EH (cell line): ENCODE results near the gene TMTC4.
A peak's percentile ranks its signal among the peaks of the same experiment; 100 is the strongest.
"Not testable (repeated sequence)": the region's sequence is repeated elsewhere in the genome, so short reads cannot be mapped to it uniquely, and the experiment has no call there.

ENCODE experiments used
- DNase-seq: peaks from one replicate; pipeline ENCODE4 v3.0.0-alpha.2; 2015; ENCODE audit warnings: low read depth

Gene TMTC4

DNA sequence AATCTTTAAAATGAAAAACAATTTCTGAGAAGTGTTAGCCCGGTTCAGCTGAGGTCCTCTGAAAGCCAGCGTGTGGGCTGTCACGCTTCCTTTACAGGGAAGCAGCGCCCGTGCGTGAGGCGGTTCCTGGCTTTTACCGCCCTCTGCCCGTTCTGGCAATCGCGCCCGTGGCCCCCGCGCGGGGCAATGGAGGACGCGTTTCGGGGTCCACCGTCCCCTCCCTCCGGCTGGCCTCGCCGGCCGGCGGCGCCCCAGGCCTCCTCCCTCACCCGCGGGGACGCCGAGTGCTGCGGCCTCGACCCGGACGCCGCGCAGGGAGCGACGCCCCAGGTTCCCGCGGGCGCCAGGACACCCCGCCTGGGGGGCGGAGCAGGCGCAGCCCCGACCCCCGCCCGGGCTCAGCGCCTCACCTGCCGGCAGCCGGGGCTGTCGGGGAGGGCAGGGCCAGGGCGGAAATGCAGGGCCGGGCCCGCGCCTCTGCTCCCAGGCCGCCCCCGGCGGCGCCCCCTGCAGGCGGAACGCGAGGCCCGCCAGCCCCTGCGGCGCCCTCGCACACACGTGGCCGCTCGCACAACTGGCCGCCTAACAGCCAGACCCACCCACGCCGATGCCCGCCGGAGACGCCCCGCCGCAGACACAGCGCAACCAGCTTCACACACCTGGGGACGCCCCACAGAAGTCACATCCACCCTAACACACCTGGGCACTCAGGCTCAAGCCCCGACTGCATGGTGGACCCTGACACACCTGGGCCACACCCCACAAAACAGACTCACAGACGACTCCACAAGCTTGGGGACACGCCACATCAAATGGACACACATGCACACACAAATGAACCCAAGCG lies 86.0 kb downstream of the TMTC4 start, which contains the start of gene GGACT:
Gene GGACT (minus strand): TSS at position 459 of the 847 bp plus-strand sequence. CDS start 56,198 bp downstream, outside the sequence.
- DNase-seq, result peak; percentile 60

DNA sequence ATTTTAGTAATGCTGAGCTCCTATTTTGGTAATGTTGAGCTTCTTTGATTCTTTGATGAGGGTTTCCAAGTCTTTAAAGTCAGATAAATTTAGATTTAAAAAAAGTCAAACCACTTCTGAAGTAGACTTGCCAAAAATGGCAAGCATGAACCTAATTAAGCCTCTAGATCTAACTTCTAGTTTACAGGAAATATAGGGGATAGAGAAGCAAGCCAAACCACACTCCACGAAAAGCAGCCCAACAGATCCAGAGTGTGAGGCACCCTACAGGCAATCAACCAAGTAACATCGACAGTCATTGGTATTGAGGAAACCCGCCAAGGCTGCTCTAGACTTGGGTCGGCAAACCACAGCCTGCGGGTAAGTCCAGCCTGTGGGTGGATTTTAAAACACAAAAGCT lies 89.7 kb downstream of the TMTC4 start:
- DNase-seq, result peak; percentile 6

DNA sequence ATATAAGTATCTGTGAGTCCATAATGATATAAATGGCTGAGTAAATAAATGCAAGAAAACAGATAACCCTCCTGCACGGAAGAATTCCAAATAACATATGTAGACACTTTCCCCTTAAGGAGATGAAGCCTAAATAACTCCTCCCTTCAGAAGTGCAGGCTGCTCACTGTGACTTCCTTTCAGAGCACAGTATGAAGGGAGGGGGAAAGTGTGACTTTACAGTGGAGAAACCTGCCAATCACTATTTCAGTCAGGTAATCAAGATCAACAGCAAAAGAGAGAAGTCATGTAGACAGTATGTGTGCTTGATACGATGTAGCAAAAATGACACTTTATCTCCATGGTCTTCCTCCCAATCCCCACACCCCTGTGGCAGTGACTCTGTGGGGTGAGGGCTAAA lies 93.1 kb downstream of the TMTC4 start:
- no peak for DNase-seq

DNA sequence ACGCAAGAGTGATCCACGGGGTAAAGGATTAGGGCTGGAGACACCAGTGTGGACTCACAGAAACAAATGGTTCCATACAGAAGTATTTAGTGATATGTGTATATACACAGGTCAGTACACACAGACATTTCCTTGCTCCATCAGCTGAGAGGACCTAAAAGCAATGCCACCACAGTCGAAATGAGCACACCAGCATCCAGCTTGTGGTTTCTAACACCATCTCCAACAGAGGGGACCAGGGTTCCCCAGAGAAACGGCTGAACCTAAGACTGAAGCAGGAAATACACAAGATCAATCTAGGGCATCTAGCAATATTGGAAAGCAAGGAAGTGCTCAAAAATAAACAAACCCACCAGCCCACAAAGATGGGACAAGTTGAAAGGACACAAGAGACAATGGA lies 93.6 kb downstream of the TMTC4 start:
- no peak for DNase-seq

DNA sequence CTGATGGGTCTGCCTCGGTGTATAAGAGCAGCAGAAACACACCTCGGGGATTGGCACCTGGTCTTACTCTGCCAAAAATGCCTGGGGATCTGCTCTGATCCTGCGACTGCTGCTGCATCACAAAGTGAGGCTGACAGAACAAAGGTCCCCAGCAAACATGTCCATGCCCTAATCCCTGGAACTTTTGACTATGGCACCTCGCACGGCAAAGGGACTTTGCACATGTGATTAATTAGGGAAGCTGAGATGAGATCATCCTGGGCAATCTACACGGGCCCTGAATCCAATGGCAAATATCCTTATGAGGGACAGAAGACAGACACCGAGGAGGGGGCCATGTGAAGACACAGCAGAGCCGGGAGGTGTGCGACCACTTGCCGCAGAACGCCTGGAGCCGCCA lies 94.5 kb downstream of the TMTC4 start:
- no peak for DNase-seq

DNA sequence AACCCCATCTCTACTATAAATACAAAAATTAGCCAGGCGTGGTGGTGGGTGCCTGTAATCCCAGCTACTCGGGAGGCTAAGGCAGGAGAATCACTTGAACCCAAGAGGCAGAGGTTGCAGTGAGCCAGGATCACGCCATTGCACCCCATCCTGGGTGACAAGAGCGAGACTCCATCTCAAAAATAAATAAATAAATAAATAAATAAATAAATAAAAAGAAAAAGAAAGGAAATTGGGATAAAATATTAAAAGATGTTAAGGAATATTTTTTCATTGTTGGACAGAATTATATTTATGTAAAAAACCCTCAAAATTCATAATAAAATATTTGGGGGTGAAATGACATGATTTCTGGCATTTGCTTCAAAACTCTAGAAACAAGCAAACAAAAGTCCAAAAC lies 97.4 kb downstream of the TMTC4 start:
- not testable (repeated sequence) for DNase-seq

DNA sequence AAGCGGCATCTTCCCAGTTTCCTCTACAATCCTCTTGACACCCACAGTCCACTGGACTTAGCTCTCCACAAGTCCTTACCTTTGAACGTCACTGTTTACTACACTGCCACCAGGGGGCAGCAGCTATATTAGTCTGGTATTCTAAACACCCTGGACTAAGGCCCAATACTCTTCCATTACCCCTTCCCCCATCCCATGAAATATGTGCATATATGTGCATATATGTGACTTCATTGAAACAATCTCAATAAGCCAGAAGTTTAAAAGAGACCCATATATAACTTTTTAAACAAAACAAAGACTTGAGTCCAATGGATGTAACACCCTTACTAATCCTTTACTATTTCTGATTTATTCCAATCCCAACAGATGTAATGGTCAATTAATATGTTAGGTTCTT lies 101.5 kb downstream of the TMTC4 start:
- peak; percentile 76 for DNase-seq

DNA sequence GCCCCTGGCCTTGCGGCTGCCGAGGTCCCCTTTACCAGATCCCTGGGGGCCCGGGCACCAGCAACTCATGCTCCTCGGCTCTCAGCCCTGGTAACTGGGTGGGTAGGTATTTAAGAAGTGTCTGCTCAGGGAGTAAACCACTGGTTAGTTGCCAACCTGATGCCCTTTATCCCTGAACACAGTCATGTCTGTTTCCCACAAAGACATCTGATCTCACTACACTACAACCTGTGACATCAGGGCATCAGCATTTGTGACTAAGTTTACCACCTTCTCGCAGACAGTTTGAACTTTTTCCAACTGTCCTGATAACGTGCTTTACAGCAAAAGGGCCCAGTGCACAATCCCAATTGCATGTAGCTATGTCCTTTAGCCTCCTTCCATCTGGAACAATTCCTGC lies 108.1 kb downstream of the TMTC4 start:
- peak; percentile 7 for DNase-seq

DNA sequence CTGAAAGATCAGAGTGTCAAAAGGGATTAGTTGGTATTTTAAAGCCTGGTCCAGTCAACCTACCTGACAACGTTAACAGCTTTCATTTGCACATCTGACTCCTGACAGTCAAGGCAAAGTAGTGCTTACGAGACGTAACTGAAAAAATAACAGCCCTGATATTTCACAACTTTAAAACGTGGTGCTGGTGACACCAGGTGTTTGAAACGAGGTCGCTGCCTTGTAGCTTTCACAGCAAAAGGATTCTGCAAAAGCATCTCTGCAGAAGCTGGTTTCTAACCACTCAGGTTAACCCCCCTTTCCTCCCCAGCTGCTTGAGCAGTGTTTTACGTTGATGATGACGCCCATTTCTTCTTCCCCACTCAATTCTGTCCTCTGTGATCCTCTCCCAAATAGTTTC lies 109.3 kb downstream of the TMTC4 start:
- DNase-seq, result no peak

DNA sequence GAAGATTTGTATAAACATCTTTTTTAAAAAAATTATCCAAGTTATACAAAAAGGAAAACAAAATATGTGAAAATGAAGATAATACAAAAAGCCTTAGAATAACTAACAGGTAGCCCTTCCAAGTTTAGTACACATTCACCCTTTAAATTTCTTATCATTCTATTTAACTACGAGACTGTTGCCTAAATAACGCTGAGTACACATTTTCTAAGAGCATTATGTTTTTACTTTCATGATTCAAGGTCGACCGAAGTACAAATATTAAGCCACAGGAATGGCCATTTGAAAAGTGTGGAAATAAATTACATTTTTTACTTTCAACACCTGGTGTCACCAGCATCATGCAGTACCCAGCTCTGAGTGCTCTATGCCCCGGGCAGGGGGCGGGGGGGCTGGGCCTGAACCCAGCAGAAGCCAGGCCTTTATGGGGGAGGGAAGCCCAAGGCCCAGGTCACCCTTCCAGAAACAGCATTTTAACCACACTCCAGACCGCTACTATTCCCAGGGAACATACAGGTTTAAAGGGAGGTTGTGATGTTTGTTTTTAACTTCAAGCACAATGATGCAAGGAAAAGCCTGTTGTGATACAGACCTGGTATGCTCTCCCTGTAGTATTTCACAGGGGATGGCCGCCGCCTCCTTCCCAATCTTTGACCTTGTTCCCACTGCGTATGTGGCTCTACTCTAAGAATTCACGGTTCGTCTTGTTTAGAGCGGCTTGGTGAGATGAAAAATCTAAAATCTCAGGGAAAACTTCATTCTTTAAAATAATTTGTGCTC lies 110.0 kb downstream of the TMTC4 start:
- DNase-seq, result no peak

DNA sequence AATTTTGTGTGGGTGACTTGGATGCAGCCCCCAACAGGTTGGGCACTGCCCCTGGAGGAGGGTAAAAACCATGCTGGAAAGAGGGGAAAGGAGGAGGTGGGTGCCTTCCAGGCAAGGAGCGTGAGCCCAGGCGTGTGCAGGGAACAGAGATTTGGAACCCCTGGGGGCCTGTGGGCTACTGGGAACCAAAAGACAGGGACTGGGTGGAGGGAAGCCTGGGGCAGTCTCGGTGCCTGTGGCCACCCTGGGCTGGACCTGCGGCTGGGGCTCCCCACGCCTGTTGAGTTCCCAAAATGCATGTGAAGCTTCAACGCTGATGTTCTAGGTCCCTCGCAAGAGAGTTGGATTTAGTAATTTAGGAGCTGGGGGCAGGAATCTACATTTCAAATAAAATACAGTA lies 110.8 kb downstream of the TMTC4 start:
- no peak for DNase-seq

DNA sequence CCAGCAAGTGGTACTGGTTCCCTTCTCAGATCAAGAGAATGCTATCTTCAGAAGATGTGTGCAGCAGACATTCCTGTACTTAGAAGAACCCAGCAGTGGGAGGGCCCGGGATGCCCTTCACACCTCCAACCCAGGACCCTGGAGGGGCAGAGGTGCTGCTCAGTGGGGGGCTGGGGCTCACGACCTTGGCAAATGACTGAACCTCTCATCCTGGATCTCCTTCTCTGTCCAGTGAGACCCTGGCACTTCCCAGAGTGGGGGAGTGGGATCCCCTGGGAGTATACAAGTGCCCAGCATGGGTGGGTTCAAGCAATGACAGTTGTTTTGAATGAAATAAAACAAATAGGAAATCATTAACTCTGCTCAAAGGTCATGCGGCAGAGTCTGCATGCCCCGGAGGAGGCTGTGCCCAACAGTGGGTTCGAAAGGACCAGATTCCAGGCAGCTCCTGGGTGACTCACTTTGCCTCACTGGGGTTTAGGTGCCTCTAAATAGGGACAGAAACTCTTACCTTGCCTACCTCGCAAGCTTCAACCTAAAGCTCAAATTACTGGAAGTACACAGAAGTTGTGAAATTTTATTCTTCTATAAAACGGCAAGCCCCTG lies 112.9 kb downstream of the TMTC4 start:
- DNase-seq, result no peak

DNA sequence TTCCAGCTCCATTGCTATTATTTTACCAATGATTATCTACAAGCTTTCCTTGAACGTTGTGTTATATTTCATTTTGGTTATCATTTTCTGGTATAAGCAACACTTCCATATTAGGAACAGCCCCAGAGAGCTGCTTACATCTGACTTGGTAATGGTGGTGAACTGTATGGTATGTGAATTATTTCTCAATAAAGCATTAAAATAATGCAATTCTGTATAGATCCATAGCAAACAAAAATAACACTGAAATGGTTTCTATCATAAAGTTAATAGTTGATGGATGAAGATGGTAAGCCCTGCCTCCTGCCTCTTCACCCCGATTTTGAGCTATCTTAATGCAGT lies 113.5 kb downstream of the TMTC4 start:
- DNase-seq, result peak; percentile 3

DNA sequence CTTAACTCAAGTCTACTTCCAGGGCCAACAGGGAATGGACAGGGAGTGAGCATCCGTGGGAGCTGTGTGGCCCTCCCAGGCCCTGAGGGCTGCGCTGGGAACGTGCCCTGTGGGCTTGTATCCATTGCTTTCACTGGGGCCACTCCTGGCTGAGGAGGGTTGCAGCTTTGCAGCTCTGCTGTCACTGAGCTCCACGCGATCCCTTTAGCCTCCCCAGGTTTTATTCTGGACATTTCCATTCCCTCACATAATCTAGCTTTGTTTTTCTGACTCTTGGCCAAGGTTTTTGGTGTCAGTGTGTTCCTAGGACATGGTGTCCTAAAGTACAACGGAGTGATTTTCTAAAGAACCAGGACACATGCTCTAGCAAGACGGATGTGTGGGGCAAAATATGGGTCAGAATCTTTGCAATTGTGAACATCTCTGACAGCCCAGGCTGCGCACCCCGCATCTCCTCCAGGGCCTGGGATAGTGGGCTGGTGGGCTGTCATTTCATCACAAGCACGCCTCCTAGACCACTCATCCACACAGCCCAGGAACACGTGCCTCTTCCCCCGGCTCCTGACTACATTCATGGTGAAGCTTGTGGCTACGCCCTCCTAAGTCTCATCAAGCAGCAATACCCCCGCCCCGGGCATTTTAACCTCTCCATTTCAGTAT lies 114.0 kb downstream of the TMTC4 start:
- no peak for DNase-seq

DNA sequence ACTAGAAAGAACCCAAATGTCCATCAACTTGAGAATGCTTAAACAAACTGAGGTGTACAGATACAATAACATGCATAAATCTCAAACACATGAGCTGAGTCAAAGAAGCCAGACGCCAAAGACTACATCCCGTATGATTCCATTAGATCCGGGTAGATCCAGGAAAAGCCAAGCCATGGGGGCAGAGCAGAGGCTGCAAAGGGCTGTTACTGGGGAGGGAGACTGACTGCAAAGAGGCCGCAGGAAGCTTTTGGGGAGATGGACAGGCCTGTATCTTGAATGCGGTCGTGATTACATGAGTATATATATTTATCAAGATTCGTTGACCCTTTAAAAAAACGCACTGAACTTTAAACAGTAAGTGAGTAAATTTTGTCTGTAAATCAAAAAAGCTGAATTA lies 114.7 kb downstream of the TMTC4 start:
- DNase-seq, result no peak
